A673 (cell line): Measurements from ENCODE around the gene NTRK3.

Source experiments
- CTCF ChIP-seq: fragments of 300-800, 200-600 bp; sonication (generic); conservative IDR thresholded peaks from 2 replicates; pipeline ENCODE4 v1.5.1; 2017; ENCODE audit warnings: low read depth, mild to moderate bottlenecking, antibody characterized with exemption, low read length, moderate library complexity, mixed read lengths
- EZH2 ChIP-seq: fragments of 200-600 bp; sonication (generic); IDR thresholded peaks from 2 replicates; pipeline ENCODE4 v1.6.1; 2017; ENCODE audit warnings: borderline replicate concordance, low read depth, mild to moderate bottlenecking, mixed read lengths, antibody characterized with exemption, low read length; ENCODE audit not compliant: poor library complexity, severe bottlenecking

DNA sequence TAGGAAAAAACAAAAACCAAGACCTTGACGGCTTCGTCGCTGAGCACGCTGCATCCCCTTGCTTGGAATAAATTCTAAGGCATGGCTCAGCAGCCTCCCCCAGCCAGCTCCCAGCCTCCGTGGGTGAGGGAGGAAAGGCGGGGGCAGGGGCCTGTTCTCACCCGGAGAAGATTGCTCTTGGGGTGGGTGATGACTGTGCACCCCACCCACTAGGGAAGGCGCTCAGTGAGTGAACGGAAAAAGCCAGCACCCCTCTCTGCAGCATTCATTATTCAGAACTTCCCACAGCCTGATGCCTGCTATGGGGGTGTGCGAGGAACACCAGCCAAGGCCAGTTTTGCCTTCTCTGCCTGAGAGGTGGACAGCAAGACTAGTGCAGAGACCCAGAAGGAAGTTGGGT, 19.3 kb upstream of the NTRK3 start:
- TF ChIP-seq EZH2: no peak
- TF ChIP-seq CTCF: no peak
